Pancreas (tissue), 10 donors: ENCODE data around the gene CCDC27. TPM values are rescaled to one million over a fixed set of nuclear protein-coding genes. Genes with fewer than 3 reads are reported as not detected.

Experiments
- ATAC-seq, 4 donors: fragments of 200-7000 bp; cut with Tn5 transposase; one replicate each; pipeline versions ENCODE4 v1.8.0 to v1.9.1; 2020; ENCODE audit warnings: mild to moderate bottlenecking in 4 of 4, moderate library complexity in 4 of 4
- DNase-seq, 6 donors: peaks; one replicate each; pipeline ENCODE4 v3.0.0-alpha.2; 2020
- FAIRE-seq: peaks from 2 replicates; lab custom pipeline; 2012; peaks lifted over from hg19 to GRCh38; lab: Jason Lieb, UNC
- H3K27ac ChIP-seq, 4 donors: fragments of 200-600 bp; sonication (generic); 1 replicate in 3 of 4; 2 replicates in 1 of 4; pipeline versions ENCODE4 v1.5.0 to v1.8.0; 2020
- H3K27me3 ChIP-seq, 4 donors: fragments of 200-600 bp; one replicate each; pipeline ENCODE4 v1.8.0; 2021
- H3K36me3 ChIP-seq, 3 donors: fragments of 200-600 bp; sonication (generic) in 1 of 3; one replicate each; pipeline versions ENCODE4 v1.5.0 to v1.8.0; 2020 to 2021
- H3K4me1 ChIP-seq, 3 donors: fragments of 200-600 bp; one replicate each; pipeline ENCODE4 v1.8.0; 2021
- H3K4me3 ChIP-seq, 4 donors: fragments of 200-600 bp; sonication (generic) in 2 of 4; one replicate each; pipeline versions ENCODE4 v1.5.0 to v1.8.0; 2020 to 2021
- H3K9me3 ChIP-seq, 4 donors: fragments of 200-600 bp; one replicate each; pipeline ENCODE4 v1.8.0; 2021
- CTCF ChIP-seq, 4 donors: fragments of 200-600 bp; sonication (generic) in 3 of 4; IDR thresholded peaks; one replicate each; pipeline versions ENCODE4 v1.5.0 to v1.8.0; 2021; ENCODE audit warnings: antibody characterized with exemption in 4 of 4
- WGBS, 2 donors: extraction: QIAGEN DNeasy Blood & Tissue Kit; methylation state at CpG; one replicate each; pipeline ENCODE4 v1.1.7; 2013; 5-methylcytosine and 5-hydroxymethylcytosine counted together
- intact Hi-C, 3 donors: fragments of 100-400 bp; cut with DNase I; formaldehyde crosslinking; loops; one replicate each; pipeline versions ENCODE4 v1.11.1 to v1.14.2; 2022
- polyA plus RNA-seq, 2 donors: library from polyadenylated mRNA; stranded (reverse); fragments of 200-250 nt; gene quantifications; one replicate each; pipeline ENCODE4 v1.2.3, GENCODE V29; 2013
- total RNA-seq, 6 donors: library from RNA; stranded (reverse); fragmentation: NEBNext Ultra II Directional in 4 of 6; extraction: Animal tissue kit (Norgen Biotek cat#: 25700) in 4 of 6; gene quantifications; one replicate each; pipeline versions ENCODE4 v1.2.1 to v1.2.4, GENCODE V29; 2021 to 2023
- donor health status: healthy with polysubstance abuse.
- donor health status: DM: no; HTN: no; CAD: no; lungs with moderate emphysema.
- donor health status: DM: no; HTN: no; CAD: no.
- donor health status: control.
- donor health status: control.
- donor health status: Bipolar disorder and iron deficiency.
- donor health status: DM: yes; HTN: yes; CAD: no.
- donor health status: DM: no; HTN: no; CAD: no.
- donor health status: DM: no; HTN: no; CAD: no.
- donor health status: DM: yes; HTN: yes; CAD: no.

The CCDC27 gene
- total and polyA plus RNA-seq, 8 donors = 0.04 TPM; not detected in 7

DNA sequence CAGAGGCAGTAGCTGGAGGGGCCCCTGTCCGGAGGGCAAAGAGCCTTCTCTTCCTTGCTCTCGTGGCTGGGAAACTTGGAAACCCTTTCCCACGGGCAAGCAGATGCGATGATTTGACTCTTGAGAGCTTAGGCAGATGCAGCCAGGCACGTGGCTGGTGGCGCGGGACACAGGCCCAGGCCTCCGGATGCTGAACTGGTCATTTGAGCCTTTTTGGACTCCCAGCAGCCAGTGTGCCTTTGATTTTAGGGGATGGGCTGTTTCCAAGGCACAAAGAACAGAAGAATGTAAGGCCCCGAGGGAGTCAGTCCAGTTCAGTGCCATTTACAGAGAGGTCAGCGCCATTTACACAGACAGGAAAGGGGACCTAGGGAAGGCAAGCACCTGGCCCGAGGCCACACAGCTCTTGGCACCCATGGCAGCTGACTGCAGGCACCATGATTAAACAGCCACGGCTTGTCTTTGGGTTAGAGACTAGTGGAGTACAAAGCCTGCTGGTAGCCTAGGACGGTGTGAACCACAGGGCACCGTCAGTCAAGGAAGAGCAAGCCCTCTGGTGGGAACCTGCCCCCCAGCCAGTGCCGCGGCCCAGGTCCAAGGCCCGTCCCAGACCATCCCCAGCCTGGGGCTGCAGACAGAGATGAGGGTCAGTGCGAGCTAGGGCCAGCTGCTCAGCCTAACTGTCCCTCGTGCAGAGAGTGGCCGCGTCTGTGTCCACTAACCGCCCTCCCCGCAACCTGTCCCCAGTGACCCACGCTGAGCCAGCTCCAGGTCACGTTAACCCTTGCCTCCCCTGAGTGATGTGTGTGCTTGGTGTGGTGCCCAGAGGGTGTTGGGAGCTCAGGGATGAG lies 20.4 kb upstream of the CCDC27 start:
- DNase-seq = peak in 1 of 6 donors; percentile 67
- no peak for TF ChIP-seq CTCF (IDR thresholded peaks at IDR 0.05)
- WGBS, 2 donors = 45 to 62% methylated on average over 25 of the region's 25 CpGs

DNA sequence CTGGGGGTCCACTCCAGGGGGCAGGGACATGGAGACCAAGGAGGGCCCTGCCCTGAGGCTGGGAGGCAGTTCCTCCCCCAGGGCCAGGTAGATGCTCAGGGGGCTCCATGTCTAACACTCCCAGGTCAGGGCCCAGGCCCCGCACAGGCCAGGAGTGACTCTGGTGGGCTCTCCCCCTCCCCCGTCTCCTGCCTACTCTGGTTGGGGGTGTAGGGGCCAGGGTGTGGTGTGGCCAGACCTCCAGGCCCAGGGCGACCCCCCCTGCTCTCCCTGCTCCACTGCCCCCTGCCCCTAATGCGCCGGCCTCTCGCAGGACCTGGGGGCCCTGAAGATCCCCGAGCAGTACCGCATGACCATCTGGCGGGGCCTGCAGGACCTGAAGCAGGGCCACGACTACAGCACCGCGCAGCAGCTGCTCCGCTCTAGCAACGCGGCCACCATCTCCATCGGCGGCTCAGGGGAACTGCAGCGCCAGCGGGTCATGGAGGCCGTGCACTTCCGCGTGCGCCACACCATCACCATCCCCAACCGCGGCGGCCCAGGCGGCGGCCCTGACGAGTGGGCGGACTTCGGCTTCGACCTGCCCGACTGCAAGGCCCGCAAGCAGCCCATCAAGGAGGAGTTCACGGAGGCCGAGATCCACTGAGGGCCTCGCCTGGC lies 19.7 kb upstream of the CCDC27 start:
- H3K27ac ChIP-seq = no peak overlapping the region
- TF ChIP-seq CTCF (IDR thresholded peaks at IDR 0.05) = no peak
- no peaks in the 10 kb centered on the region for H3K27me3 ChIP-seq
- no peak overlapping the region for H3K4me3 ChIP-seq
- no peaks in the 10 kb centered on the region for H3K4me1 ChIP-seq
- ATAC-seq (peak in 2 of 4 donors; percentile 10 to 28), FAIRE-seq (no peak), DNase-seq (peak in 2 of 6 donors; percentile 22 to 66)
- no peaks in the 10 kb centered on the region for H3K9me3 ChIP-seq
- H3K36me3 ChIP-seq = no peaks in the 10 kb centered on the region
- WGBS, 2 donors = 39 to 59% methylated on average over 36 to 37 of the region's 37 CpGs
- intact Hi-C loops = no loop called here

More for the DNA sequence above, 20.4 kb upstream of the CCDC27 start:
- no peaks in the 10 kb centered on the region for H3K4me1 ChIP-seq
- H3K27me3 ChIP-seq = no peaks in the 10 kb centered on the region
- intact Hi-C loops = no loop called here
- no peak overlapping the region for H3K4me3 ChIP-seq
- ATAC-seq = peak in 1 of 4 donors; percentile 20
- H3K27ac ChIP-seq = no peak overlapping the region
- no peaks in the 10 kb centered on the region for H3K9me3 ChIP-seq
- H3K36me3 ChIP-seq = no peaks in the 10 kb centered on the region
- FAIRE-seq = no peak

DNA sequence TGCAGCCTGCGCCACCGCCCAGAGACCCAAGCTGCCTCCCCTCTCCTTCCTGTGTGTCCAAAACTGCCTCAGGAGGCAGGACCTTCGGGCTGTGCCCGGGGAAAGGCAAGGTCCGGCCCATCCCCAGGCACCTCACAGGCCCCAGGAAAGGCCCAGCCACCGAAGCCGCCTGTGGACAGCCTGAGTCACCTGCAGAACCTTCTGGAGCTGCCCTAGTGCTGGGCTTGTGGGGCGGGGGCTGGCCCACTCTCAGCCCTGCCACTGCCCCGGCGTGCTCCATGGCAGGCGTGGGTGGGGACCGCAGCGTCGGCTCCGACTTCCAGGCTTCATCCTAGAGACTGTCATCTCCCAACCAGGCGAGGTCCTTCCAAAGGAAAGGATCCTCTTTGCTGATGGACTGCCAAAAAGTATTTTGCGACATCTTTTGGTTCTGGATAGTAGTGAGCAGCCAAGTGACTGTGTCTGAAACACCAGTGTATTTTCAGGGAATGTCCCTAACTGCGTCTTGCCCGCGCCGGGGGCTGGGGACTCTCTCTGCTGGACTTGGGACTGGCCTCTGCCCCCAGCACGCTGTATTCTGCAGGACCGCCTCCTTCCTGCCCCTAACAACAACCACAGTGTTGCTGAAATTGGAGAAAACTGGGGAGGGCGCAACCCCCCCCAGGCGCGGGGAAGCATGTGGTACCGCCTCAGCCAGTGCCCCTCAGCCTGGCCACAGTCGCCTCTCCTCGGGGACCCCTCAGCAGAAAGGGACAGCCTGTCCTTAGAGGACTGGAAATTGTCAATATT lies 19.0 kb upstream of the CCDC27 start:
- 70 to 76% methylated on average over 28 to 29 of the region's 29 CpGs for WGBS, 2 donors
- no peaks in the 10 kb centered on the region for H3K27me3 ChIP-seq
- no peaks in the 10 kb centered on the region for H3K4me1 ChIP-seq
- H3K36me3 ChIP-seq = peaks cover 0 to 7% (median 6%) of the 10 kb centered on the region in 3 donors
- ATAC-seq = peak in 2 of 4 donors; percentile 13 to 16
- TF ChIP-seq CTCF (IDR thresholded peaks at IDR 0.05) = no peak
- DNase-seq = peak in 1 of 6 donors; percentile 46
- intact Hi-C loops = no loop called here
- H3K9me3 ChIP-seq = no peaks in the 10 kb centered on the region
- no peak for FAIRE-seq
- H3K27ac ChIP-seq = no peak overlapping the region
- no peak overlapping the region for H3K4me3 ChIP-seq

DNA sequence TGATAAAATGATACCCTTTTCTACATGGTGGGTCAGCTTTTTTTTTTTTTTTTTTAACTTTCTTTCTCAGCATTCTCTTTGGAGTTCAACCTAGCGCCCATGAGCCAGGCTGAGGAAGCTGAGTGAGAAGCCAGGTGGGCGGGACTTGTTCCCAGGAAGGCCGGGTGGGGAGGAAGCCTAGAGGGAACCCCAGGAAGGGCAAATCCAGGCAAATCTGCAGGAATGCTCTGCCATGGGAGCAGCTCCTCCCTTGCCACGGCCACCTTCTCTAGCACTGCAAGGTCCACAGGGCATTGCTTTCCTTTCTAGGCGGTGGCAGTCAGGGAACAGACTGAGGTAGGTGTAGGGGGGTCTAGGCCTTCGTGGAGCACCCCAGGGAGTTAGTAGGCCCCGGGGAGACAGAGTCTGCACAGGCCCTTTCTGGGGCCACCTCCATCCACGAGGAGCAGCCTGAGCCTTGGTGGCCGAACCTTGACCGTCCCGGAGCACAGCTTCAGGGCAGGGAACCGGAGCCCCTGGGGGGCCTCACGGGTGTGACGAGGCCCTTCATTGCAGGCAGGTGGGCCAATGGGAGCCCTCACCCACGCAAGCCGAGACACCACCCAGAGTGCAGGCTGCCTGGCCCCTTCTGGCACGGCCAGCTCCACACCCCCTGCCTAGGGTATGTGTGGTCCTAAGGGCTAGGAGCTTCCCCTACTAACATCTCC lies 18.2 kb upstream of the CCDC27 start:
- ATAC-seq (no peak), DNase-seq (peak in 2 of 6 donors; percentile 9 to 47), FAIRE-seq (no peak)
- 79 to 81% methylated on average over 17 of the region's 17 CpGs for WGBS, 2 donors
- Histone ChIP-seq H3K27ac (no peak overlapping the region), H3K9me3 (no peaks in the 10 kb centered on the region), H3K27me3 (no peaks in the 10 kb centered on the region), H3K4me3 (no peak overlapping the region), H3K4me1 (no peaks in the 10 kb centered on the region), H3K36me3 (peaks cover 0 to 10% (median 6%) of the 10 kb centered on the region in 3 donors)
- intact Hi-C loops = no loop called here
- TF ChIP-seq CTCF (IDR thresholded peaks at IDR 0.05) = no peak
